Endothelial cell of umbilical vein (primary cell): ENCODE data around the gene SLC20A1. TPM values are rescaled to one million over a fixed set of nuclear protein-coding genes. Genes with fewer than 3 reads are reported as not detected.

ENCODE experiments used
- BruUV-seq: library from RNA; stranded (reverse); fragments of 400-500 nt; replicated peaks from 2 replicates; lab custom pipeline; 2021; lab: Mats Ljungman, UMichigan
- CTCF ChIA-PET: fragments of 300-600, 350-600 bp; sonication (Branson Sonifier 250); formaldehyde crosslinking; loops from one replicate; lab custom pipeline; 2021; ENCODE audit warnings: antibody characterized with exemption, inconsistent platforms; lab: Charles Lee
- POLR2A ChIA-PET: fragments of 300-600, 350-600 bp; sonication (Branson Sonifier 250); formaldehyde crosslinking; loops from one replicate; lab custom pipeline; 2021; ENCODE audit warnings: antibody characterized with exemption, inconsistent platforms; lab: Charles Lee
- DNase-seq: peaks from one replicate; pipeline ENCODE4 v3.0.0-alpha.2; 2011; ENCODE audit warnings: low read depth, low spot score
- FAIRE-seq: peaks from 2 replicates; lab custom pipeline; 2011; peaks lifted over from hg19 to GRCh38; lab: Jason Lieb, UNC
- H2AFZ ChIP-seq: 2 replicates; pipeline ENCODE4 v1.6.0; 2012; ENCODE audit warnings: low read depth, low read length, control low read depth, inconsistent platforms
- H3K27ac ChIP-seq: 2 replicates; pipeline ENCODE4 v1.5.1; 2011; ENCODE audit warnings: low read depth, mild to moderate bottlenecking, control low read depth, low read length, moderate library complexity; ENCODE audit not compliant: insufficient read depth
- H3K27me3 ChIP-seq, 2 experiments: 2 replicates each; pipeline versions ENCODE4 v1.6.0 to v1.6.1; 2011; ENCODE audit warnings: low read length in 2 of 2, mixed read lengths in 1 of 2; ENCODE audit not compliant: control insufficient read depth in 2 of 2, insufficient read depth in 2 of 2
- H3K36me3 ChIP-seq, 2 experiments: 2 replicates in 1 of 2; 3 replicates in 1 of 2; pipeline ENCODE4 v1.5.1; 2011; ENCODE audit warnings: low read length in 2 of 2, mild to moderate bottlenecking in 1 of 2, moderate library complexity in 1 of 2; ENCODE audit not compliant: control insufficient read depth in 2 of 2, insufficient read depth in 2 of 2; ENCODE audit errors: extremely low read depth in 1 of 2
- H3K4me1 ChIP-seq: 3 replicates; pipeline ENCODE4 v1.5.1; 2011; ENCODE audit warnings: mild to moderate bottlenecking, low read length; ENCODE audit not compliant: control insufficient read depth, insufficient read depth; ENCODE audit errors: extremely low read depth
- H3K4me2 ChIP-seq: 2 replicates; pipeline ENCODE4 v1.6.1; 2011; ENCODE audit warnings: low read length, control low read depth, mixed read lengths; ENCODE audit not compliant: insufficient read depth
- H3K4me3 ChIP-seq, 3 experiments: fragments of 200-600 bp in 1 of 3; sonication (generic), shearing (Covaris generic) in 1 of 3; replicated peaks in 1 of 3; 2 replicates each; pipeline ENCODE4 v1.5.1; 2011 to 2016; ENCODE audit warnings: control low read depth in 3 of 3, low read length in 3 of 3, mild to moderate bottlenecking in 2 of 3, inconsistent platforms in 1 of 3, low read depth in 1 of 3, moderate library complexity in 1 of 3; ENCODE audit not compliant: insufficient read depth in 1 of 3
- H3K79me2 ChIP-seq: 2 replicates; pipeline ENCODE4 v1.6.0; 2012; ENCODE audit warnings: low read length, inconsistent platforms; ENCODE audit not compliant: control insufficient read depth, insufficient read depth
- H3K9ac ChIP-seq: replicated peaks from 2 replicates; pipeline ENCODE3; 2011; ENCODE audit warnings: low read length, control low read depth; ENCODE audit not compliant: insufficient read depth; ENCODE audit errors: extremely low read depth
- H3K9me1 ChIP-seq: replicated peaks from 3 replicates; pipeline ENCODE4 v1.6.0; 2011; ENCODE audit warnings: mild to moderate bottlenecking, low read length; ENCODE audit not compliant: control insufficient read depth, insufficient read depth; ENCODE audit errors: extremely low read depth
- H3K9me3 ChIP-seq: replicated peaks from 2 replicates; pipeline ENCODE4 v1.5.1; 2012; ENCODE audit warnings: low read length, inconsistent platforms; ENCODE audit not compliant: control insufficient read depth, insufficient read depth
- H4K20me1 ChIP-seq: replicated peaks from 2 replicates; pipeline ENCODE3; 2011; ENCODE audit warnings: mild to moderate bottlenecking, low read length; ENCODE audit not compliant: control insufficient read depth, insufficient read depth; ENCODE audit errors: extremely low read depth
- GATA2 ChIP-seq: IDR thresholded peaks from 2 replicates; pipeline ENCODE4 v1.7.0; 2011; ENCODE audit warnings: low read depth, mild to moderate bottlenecking, moderate library complexity, mixed read lengths, low read length; ENCODE audit not compliant: insufficient read length, insufficient read depth
- MYC ChIP-seq: IDR thresholded peaks from one replicate; pipeline ENCODE4 v1.6.1; 2011; ENCODE audit warnings: mild to moderate bottlenecking, low read depth, low read length
- POLR2A ChIP-seq: IDR thresholded peaks from 2 replicates; pipeline ENCODE4 v1.6.1; 2012; ENCODE audit warnings: low read depth, mild to moderate bottlenecking, control low read depth, low read length
- POLR2AphosphoS5 ChIP-seq: IDR thresholded peaks from 2 replicates; pipeline ENCODE4 v1.6.1; 2012; ENCODE audit warnings: low read depth, mild to moderate bottlenecking, control low read depth, low read length, moderate library complexity; ENCODE audit not compliant: insufficient read depth
- dilution Hi-C: fragments of 300-500 bp; cut with MboI; formaldehyde crosslinking; loops from one replicate; pipeline ENCODE4 v1.15.0; 2019; ENCODE audit warnings: low sequenced_read_pairs; ENCODE audit not compliant: extremely low pct_ligation_motif_present
- intact Hi-C: fragments of 100-400 bp; cut with micrococcal nuclease; formaldehyde crosslinking; loops from one replicate; pipeline ENCODE4 v1.10.0; 2022
- polyA plus RNA-seq, 4 experiments: library from polyadenylated mRNA; depleted of rRNA in 3 of 4; stranded (reverse) in 3 of 4; unstranded in 1 of 4; fragments of >200 nt; gene quantifications; 2 replicates each; pipeline versions ENCODE4 v1.2.1 to v1.2.3, GENCODE V29; 2011 to 2012; ENCODE audit warnings: missing spikeins in 1 of 4
- total RNA-seq: library from RNA; stranded (reverse); gene quantifications from 2 replicates; pipeline ENCODE4 v1.2.3, GENCODE V29; 2021
- TF ChIP-seq, protein P1 (sequence below), 2 donors: IDR thresholded peaks; 1 replicate in 1 of 2; 2 replicates in 1 of 2; pipeline ENCODE4 v1.5.1; 2011; ENCODE audit warnings: low read length in 2 of 2, mild to moderate bottlenecking in 2 of 2, moderate library complexity in 2 of 2, control low read depth in 1 of 2, inconsistent platforms in 1 of 2, low read depth in 1 of 2; ENCODE audit not compliant: insufficient read depth in 1 of 2; ENCODE audit errors: extremely low read depth in 1 of 2

SLC20A1 gene
- total and polyA plus RNA-seq, 2 donors (not counting 3 experiments of a cell fraction or from before 2014, with no cell fraction given), result 52.7 to 149 TPM

DNA sequence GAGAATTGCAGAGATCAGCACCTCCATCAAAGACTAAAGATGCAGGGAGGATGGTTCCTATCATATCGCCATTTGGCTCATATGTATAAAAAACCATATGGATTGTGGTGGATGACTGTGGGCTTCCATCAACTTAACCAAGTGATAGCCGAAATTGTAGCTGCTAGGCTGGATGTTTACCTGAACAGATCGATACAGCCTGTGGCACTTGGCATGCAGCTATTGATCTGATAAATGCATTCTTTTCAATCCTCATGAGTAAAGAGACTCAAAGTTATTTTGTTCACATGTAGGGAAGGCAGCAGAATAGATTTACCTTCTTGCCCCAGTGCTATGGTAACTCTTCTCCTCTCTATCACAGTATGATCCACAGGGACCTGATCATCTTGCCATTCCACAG lies 42.8 kb upstream of the SLC20A1 start:
- Histone ChIP-seq H3K4me2 (no peak overlapping the region), H3K36me3 (no peaks in the 10 kb centered on the region), H3K27me3 (no peaks in the 10 kb centered on the region), H3K27ac (no peak overlapping the region), H3K4me1 (peaks cover 2% of the 10 kb centered on the region), H3K4me3 (no peak overlapping the region), H3K9me3 (no peaks in the 10 kb centered on the region), H3K9ac (no peak overlapping the region), H2AFZ (no peak overlapping the region), H3K79me2 (no peaks in the 10 kb centered on the region), H3K9me1 (no peaks in the 10 kb centered on the region), H4K20me1 (no peaks in the 10 kb centered on the region)
- intact Hi-C loops, result loop anchor here (5.0 kb wide), 1 partner anchor 354 kb away; no protein-coding TSS in a partner anchor
- dilution Hi-C loops, result no loop called here
- no peak for TF ChIP-seq POLR2A
- TF ChIP-seq POLR2AphosphoS5, result no peak
- no peak for TF ChIP-seq MYC
- TF ChIP-seq GATA2, result no peak
- TF ChIP-seq, protein P1, sequence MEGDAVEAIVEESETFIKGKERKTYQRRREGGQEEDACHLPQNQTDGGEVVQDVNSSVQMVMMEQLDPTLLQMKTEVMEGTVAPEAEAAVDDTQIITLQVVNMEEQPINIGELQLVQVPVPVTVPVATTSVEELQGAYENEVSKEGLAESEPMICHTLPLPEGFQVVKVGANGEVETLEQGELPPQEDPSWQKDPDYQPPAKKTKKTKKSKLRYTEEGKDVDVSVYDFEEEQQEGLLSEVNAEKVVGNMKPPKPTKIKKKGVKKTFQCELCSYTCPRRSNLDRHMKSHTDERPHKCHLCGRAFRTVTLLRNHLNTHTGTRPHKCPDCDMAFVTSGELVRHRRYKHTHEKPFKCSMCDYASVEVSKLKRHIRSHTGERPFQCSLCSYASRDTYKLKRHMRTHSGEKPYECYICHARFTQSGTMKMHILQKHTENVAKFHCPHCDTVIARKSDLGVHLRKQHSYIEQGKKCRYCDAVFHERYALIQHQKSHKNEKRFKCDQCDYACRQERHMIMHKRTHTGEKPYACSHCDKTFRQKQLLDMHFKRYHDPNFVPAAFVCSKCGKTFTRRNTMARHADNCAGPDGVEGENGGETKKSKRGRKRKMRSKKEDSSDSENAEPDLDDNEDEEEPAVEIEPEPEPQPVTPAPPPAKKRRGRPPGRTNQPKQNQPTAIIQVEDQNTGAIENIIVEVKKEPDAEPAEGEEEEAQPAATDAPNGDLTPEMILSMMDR (IDR thresholded peaks at IDR 0.05; ENCODE audit: extremely low read depth in 1 of 2, insufficient read depth in 1 of 2, low read depth in 1 of 2, low read length in 2 of 2), result no peak
- ChIA-PET POLR2A (no interaction called here), CTCF (interaction anchor here (1.2 to 9.9 kb wide), 3 partner anchors 14 to 124 kb away, joined by 3 to 207 read pairs (median 27); no protein-coding TSS in a partner anchor)
- BruUV-seq, result no TSS peak
- FAIRE-seq, result no peak
- no peak for DNase-seq

DNA sequence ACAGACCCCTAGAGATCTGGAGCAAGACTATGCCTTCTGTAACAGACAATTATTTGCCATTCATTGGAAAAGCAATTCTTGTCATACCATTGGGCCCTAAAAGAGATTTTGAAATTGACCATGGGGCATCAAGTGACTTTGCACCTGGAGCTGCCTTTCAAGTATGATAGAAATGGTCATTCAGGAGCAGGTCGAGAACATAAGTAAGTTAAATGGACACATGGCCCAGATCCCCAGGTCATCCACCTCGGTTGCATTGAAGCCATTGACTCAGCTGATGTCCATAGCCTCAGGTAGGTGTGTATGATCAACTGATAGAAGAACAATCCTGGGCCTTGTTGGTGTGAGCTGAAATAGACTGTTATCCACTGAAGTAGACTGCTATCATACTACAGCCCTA lies 42.0 kb upstream of the SLC20A1 start:
- ChIA-PET CTCF (interaction anchor here (0.9 to 1.2 kb wide), 6 partner anchors 23 to 122 kb away, joined by 3 to 5 read pairs (median 3); no protein-coding TSS in a partner anchor), POLR2A (interaction anchor here (0.6 kb wide), 1 partner anchor 47 kb away, joined by 7 read pairs; no protein-coding TSS in a partner anchor)
- no peak overlapping the region for H3K4me3 ChIP-seq
- dilution Hi-C loops, result no loop called here
- H3K9ac ChIP-seq, result no peak overlapping the region
- no peaks in the 10 kb centered on the region for H3K79me2 ChIP-seq
- no peaks in the 10 kb centered on the region for H3K36me3 ChIP-seq
- no peaks in the 10 kb centered on the region for H3K9me1 ChIP-seq
- no TSS peak for BruUV-seq
- peaks cover 2% of the 10 kb centered on the region for H3K4me1 ChIP-seq
- H3K27me3 ChIP-seq, result no peaks in the 10 kb centered on the region
- DNase-seq (no peak), FAIRE-seq (no peak)
- intact Hi-C loops, result loop anchor here (5.0 kb wide), 1 partner anchor 354 kb away; no protein-coding TSS in a partner anchor
- H2AFZ ChIP-seq, result no peak overlapping the region
- no peaks in the 10 kb centered on the region for H4K20me1 ChIP-seq
- H3K27ac ChIP-seq, result no peak overlapping the region
- TF ChIP-seq, protein P1 (IDR thresholded peaks at IDR 0.05; ENCODE audit: extremely low read depth in 1 of 2, insufficient read depth in 1 of 2, low read depth in 1 of 2, low read length in 2 of 2), result no peak
- TF ChIP-seq POLR2A, result no peak
- no peaks in the 10 kb centered on the region for H3K9me3 ChIP-seq
- no peak overlapping the region for H3K4me2 ChIP-seq
